ENCODE data around the gene EHMT1.

Gene EHMT1

DNA sequence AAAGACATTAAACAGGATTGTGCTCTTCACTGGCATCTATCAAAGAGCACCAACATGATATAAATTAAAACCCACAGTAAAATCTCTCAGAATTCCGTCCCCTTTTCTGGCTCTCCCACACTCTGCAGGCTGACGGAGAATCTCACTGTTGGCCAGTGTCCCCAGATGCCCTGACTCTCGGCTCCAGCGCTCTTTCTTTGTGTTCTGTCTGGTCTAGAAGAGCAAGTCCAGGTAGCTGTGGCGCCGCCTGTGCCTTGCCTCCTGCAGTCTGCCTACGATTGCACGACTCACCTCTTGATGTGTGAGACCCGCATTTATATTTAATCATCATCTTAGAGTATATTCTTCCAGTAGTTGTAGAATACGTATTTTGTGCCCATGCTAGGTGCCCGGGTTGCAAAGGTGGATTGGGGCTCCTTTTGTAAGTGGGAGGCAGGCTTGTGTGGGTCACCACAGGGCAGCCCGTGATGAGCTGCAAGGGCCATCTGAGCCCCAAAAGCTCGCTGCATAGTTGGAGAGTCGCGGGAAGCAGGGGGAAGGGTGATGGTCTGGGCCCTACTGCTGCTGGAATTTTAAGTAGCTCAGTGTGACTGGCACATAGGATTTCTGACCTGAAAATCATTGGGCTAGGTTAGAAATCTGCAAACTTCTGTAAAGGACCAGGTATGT is 55.6 kb downstream of the EHMT1 start:
- DNase-seq, result no peak

DNA sequence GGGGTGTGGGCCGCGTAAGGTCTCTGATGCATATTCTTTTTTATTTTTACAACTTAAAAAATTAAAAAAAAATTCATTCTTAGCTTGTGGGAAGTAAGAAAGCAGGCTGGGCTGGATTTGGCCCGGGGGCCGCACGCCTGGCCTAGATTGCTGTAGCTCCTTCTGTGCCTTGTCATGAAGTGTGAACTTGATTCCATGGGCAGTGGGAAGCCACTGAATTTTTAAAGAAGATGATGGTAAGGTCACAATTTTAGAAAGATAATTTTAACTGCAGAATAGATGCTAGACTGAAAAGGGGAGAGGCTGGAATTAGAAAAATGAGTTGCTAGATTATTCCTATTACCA is 56.1 kb downstream of the EHMT1 start:
- no peak for DNase-seq

DNA sequence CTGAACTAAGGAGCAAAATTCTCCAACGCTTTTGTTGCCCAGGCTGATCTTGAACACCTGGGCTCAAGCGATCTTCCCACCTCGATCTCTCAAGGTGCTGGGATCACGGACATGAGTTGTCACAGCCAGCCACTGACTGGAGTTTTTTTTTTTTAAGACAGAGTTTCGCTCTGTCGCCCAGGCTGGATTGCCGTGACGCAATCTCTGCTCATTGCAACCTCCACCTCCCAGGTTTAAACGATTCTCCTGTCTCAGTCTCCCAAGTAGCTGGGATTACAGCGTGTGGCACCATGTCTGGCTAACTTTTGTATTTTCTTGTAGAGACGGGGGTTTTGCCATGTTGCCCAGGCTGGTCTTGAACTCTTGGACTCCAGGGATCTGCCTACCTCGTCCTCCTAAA is 58.2 kb downstream of the EHMT1 start:
- no peak for DNase-seq

DNA sequence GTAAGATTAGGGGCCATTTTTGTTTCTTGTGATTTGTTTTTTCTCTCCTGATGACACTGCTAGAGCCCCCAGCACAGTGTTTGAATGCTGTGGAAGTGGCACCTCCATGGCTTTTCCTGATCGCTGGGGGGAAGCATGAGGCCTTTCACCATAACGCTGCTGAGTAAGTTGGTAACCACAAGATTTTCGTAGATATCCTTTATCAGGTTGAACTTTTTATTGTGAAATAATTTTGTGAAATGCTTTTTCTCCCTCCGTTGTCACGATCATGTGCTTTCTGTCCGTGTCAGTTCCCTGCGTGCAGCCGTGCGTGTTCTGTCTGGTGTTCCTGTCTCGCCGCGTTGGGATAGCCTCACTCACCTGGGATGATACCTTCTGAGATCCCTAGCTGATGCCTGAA is 59.4 kb downstream of the EHMT1 start:
- no peak for DNase-seq

DNA sequence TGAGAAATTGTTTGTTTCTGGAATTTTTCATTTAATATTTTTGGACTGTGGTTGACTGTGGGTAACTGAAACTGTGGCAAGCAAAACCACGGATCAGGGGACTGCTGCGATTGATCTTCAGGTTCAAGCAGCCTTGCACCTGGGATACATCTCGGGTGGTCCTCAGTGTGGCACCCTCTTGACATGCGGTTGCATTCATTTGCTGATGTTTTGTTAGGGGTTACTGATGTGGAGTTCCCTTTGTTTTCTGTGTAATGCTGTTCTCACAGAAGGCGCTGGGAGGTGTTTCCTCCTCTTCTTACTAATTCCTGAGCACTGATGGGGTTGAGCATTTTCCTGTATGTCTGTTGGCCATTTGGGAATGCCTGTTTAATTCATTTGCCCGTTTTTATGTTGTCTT is 60.4 kb downstream of the EHMT1 start:
- no peak for DNase-seq

DNA sequence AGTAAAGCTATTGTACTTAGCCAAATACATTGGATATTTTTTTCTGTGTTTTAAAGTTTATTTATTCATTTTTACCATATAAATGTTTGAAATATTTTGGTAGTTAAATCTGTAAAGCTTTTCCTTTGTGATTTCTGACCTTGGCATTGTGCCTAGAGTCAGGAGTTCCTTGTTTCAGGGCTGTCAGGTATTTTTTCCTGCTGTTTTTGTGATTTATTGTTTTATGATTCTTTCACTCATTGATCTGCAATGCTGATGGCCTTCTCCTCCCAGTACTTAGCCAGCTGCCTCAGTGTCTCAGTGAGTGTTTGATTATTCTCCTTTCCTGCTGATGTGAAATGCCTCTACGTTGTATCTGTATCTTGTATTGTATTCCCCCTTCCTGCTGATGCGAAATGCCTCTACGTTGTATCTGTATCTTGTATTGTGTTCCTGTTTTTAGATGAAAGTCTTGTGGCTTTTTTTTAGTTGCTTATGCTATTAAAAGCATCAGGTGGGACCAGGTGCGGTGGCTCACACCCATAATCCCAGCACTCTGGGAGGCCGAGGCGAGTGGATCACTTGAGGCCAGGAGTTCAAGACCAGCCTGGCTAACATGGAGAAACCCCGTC is 61.0 kb downstream of the EHMT1 start:
- no peak for DNase-seq

DNA sequence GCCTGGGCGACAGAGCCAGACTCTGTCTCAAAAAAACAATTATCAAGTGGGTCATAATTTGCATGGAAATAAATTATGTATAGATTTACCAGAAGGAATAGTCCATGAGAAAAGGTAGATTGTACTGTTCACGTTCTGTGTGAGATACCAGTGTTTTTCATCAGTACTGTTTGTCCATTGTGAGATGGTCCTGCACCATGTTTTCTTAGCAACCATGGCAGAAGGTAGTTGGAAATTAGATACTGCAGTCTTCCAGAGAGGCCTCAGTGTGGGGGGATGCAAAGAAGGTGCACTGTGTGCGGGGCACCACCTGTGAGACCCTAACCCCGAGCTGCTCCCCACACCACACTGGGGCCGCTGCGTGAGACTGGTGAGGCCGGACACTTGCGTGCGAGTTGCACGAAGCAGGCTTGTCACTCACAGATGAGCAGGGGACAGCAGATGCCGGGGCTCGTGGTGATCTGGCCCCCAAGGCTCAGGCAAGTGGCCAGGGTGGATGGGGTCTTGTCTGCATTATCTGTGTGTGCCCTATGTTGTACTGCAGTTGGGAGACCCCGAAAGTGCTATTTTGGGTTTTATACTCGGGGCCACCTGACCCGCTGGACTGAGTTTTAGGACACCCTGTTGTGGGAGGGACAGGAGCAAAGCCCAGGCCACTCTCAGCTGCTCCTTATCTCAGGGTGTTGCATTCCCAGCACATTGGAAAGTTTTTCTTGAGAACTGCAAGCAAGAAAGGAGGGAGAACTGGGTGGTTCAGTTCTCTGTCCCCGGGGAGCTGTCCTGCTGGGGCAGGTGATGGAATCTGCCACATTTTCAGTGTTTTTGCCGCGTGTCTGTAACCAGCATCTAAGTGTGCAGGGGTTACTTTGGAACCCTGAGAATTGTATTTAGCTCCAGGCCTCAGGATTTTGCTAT is 61.9 kb downstream of the EHMT1 start:
- DNase-seq, result no peak

DNA sequence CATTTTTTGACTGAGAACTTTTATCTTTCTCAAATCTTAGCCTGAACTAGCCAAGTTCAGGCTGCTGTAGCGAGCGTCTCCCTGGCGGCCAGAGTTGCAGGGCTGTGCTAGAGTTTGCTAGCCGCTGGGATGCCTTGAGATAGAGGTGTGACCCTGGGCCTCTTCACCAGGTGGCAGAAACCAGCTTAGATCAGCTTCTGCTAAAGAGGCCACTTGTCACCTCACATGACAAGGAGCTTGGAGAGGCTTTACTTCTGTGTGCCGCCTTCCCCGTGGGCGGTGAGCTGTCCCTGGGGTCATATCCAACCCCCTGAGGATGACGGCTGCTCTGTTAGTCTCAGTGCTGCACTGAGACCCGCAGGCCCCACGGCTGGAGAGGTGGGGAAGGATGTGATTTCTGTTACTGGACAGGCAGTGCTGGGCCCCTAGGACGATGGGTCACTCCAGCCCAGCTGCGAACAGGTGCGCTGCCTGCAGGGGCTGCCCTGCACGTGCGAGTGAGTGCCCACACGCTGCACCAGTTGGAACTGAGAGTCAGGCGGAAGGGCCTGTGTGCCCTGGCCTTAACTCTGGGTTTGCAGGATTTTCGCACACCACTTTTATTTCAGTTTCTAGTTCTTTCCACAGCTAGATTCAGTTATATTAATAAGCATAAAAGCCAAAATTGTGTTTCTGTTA is 63.8 kb downstream of the EHMT1 start:
- no peak for DNase-seq

DNA sequence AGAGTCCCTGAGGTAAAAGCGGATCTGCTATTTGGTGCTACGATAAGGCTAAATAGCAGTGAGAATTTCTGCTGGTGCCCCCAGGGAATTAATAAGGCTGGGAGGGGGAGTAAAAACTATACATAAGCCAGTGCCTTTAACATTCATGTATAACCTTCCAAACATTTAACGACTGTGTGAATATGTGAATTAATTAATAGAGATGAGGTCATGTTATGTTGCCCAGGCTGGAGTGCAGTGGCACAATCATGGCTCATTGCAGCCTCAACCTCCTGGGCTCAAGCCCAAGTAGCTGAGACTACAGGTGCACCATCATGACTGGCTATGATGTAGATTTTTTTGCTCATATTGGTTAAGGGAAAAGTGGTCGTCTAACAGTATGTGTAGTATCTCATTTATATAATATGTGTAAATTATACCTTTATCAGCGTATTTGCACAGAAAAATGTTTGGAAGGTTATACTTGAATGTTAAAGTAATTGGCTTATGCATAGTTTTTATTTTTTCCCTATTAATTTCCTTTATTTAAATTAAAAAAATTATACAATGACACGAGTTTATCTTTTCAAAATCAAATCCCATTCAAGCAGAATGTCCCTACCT is 64.6 kb downstream of the EHMT1 start:
- DNase-seq, result no peak

DNA sequence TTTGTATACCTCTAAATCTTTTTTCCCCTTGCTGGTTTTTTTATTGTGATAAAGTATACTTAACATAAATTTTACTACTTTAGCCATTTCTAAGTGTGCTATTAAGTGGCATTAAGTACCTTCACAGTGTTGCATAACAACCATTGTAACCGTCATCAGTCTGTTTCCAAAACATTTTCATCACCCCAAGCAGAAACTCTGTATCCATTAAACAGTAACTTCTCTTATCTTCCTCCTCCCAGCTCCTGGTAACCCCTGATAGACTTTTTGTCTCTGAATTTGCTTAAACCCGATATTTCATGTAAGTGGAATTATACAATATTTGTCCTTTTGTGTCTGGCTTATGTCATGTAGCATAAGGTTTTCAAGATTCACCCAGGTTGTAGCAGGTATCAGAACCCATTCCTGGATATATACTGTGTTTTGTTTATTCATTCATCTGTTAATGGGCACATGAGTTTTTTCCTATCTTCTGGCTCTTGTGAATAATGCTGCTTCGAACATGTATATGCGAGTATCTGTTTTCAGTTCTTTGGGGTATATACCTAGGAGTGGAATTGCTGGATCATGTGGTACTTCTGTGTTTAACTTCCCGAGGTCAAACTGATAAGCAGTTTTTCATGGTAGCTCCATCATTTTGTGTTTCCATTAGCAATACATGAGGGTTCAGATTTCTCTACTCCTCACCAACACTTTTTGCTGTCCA is 66.4 kb downstream of the EHMT1 start:
- DNase-seq, result no peak

DNA sequence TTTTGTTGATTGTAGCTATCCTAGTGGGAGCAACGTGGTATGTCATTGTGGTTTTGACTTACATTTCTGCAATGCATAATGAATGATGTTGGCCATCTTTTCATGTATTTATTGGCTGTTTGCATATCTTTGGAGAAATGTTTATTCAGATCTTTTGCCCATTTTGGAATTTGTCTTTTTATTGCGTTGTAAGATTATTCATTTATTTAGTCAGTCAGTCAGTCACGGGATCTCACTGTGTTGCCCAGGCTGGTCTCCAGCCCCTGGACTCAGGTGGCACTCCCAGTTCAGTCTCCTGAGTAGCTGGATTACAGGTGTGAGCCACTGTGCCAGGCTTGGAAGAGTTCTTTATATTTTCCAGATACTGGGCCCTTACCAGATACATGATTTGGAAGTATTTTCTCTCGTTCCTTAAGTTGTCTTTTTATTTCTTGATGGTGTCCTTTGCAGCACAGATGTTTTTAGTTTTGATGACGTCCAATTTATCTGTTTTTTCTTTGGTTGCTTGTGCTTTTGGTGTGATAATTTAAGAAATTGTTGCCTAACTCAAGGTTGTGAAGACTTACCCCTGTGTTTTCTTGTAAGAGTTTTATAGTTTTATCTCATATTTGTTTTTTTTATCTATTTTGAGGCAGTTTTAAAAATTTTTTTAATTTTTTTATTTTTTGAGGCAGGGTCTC is 67.1 kb downstream of the EHMT1 start:
- DNase-seq, result no peak

DNA sequence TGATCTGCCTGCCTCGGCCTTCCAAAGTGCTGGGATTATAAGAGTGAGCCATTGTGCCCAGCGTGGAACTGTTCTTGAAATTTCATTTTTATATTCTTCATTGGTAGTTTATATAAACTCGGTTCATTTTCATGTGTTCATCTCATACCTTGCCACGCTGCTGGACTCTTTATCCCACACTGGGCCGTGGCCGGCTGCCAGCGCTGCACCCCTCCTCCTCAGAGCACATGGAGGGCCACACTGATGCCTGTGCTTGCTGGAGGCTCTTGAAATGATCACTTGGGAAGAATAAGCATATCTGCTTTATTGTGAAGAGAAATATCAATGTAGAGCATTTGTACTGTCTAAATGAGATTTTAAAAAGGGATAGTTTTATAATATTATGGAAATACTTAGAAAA is 69.5 kb downstream of the EHMT1 start:
- no peak for DNase-seq

DNA sequence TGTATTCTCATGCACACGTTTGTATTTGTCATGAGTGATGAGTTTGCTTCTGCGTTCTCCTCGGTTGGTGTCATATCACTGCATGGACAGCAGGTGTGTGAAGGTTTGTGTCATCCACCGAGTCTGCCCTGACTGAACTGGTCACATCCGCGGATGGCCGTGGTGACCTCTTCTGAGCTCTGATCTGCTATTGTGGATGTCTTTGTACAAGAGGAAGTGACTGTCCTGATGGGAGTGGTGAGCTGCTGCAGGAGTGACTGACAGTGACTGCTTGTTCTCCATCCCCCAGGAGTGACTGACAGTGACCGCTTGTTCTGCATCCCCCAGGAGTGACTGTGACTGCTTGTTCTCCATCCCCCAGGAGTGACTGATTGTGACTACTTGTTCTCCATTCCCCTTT is 69.9 kb downstream of the EHMT1 start:
- no peak for DNase-seq

DNA sequence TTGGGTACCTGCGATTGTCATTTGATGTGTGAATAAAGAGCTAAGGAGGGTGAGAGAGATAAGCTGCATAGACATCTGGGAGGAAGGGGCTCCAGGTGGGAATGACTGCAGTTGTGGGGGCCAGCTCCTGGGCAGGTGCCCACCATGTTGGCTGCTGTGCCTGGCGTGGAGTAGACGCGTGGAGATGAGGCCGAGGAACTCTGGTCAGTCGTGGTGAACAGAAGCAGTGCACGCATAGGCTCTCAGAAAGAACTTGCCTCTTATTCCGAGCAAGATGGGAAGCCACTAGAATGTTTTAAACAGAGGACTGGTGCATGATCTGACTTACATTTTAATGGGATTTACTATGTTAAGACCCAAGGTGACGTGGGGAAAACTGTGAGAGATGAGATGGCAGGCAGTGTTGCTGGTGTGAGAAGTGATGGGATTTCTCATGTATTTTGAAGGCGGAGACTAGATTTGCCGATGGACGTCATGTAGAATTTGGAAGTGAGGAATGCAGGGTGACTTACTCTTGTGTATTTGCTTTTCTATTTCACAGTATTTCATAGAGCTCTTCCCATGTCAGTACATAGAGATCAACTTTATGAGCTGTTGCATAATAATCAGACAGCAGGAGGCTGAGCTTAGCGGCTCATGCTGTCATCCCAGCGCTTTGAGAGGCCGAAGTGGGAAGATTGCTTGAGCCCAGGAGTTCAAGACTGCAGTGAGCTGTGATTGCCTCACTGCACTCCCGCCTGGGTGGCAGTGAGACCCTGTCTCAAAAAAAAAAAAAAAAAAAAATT is 71.1 kb downstream of the EHMT1 start:
- DNase-seq, result no peak

DNA sequence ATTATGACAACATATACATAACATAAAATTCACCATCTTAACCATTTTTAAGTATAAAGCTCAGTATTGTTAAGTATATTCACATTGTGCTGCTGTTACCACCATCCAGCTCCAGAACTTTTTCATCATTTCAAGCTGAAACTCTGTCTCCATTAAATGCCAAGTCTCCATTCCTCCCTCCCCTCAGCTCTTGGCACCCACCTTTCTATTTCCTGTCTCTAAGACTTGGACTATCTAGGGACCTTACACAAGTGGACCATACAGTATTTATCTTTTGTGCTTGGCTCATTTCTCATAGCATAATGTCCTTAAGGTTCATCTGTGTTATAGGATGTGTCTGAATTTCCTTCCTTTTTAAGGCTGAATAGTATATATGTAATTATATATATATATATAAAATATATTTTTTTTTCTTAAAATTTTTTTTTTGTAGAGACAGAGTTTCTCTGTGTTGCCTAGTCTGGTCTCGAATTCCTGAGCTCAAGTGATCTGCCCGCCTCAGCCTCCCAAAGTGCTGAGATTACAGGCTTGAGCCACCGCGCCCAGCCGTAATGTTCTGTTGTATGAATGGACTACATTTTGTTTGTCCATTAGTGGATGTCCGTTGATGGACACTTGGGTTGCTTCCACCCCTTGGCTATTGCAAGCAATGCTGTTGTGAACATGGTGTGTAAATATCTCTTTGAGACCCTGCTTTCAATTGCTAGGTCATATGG is 72.3 kb downstream of the EHMT1 start:
- DNase-seq, result no peak

DNA sequence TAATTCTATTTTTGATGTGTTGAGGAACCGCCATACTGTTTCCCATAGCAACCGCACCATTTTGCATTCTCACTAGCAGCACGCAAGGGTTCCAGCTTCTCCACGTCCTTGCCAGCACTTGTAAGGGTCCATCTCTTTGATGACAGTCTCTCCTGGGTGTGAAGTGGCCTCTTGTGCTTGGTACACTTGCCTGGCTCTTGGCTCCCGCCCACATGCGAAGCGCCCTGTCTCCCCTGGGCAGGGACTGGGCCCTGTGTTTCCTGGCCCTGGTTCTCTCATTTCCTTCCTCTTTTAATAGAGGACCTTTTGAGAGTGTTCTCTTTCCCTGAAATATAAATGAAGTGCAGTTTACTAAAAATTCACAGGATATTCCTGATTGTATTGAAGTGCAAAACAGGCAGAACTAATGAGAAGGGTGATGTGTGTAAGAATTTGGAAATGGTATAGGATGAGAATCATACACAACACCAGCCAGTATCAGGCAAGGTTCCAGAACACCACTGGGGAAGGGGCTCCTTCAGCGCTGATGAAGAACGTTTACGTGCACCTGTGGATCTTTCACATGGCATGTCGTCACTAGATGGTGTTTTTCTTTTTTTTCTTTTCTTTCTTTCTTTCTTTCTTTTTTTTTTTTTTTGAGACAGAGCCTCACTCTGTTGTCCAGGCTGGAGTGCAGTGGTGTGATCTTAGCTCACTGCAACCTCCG is 73.0 kb downstream of the EHMT1 start:
- DNase-seq, result no peak

DNA sequence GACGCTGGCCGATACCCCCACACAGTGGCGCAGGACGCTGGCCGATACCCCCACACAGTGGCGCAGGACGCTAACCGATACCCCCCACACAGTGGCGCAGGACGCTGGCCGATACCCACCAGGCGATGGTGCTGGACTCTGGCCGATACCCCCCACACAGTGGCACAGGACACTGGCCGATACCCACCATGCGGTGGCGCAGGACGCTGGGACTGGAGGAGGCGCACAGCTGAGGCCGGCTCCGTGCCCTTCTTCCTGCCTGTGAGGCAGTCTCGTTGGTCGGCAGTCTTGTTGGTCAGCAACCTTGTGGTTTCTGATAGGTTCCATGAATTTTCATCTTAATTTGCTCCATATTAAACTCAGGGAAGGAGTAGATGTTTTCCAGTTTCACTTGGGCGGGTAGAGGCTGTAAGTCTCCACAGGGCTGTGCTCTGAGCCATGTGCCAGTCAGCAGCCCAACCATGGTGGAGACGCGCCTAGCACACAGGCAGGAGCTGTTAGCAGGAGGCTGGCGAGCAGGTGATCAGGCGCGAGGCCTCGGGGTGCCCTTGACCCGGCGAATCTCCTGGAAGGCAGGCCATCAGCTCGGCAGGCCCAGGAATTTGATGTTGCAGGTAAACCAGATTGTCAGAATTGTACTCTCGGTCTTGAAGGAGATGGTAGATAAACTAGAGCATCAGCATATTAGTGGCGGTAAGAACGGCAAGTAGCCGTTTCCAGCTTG is 75.6 kb downstream of the EHMT1 start:
- DNase-seq, result no peak

DNA sequence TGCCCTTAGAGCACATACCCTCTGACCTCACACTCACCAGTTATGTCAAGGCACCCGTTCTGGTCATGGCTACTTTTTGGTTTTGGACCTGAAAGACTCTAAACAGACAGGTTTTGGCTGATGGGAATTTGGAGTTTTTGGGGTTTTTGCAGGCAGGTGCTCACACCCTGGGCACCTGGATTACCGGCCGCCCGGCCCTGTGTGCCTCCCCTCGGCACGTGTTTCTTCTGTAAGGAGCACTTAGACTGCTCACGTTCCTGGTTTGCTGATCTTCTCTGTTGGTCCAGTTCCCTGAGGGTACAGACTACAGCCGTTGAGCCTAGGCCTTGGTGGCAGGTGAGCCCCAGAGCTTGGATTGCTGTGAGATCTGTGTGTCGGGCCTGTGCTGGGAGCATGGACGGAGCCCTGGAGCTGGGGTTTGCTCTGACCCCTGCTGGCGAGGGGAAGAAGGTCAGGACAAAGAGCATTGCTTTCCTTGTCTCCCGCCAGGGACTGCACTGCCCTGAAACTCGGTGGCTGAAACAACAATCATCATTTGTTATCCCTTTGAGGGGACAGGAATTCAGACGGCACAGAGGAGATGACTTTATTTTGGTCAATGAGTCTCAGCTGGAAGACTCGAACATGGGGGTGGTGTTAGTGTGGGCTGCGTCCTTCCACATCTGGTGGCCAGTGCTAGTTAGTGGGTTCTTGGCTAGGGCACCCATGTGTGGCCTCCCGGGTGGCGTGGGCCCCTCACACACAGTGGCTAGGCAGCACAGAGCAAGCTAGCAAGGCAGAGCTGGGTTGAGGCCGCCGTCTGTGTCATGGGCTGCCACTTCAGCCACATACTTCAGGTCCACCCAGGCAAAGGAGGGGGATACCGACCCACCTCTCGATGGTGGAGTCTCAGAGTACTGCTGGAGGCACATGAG is 76.4 kb downstream of the EHMT1 start:
- no peak for DNase-seq

Data from activated CD4-positive, CD25-positive, alpha-beta regulatory T cell treated with anti-CD3 and anti-CD28 coated beads, Interleukin-2, amount 50 U/mL, for 72 hours (primary cell).